ENCODE data around the gene TRPV3.
"Not testable (repeated sequence)": the region's sequence is repeated elsewhere in the genome, so short reads cannot be mapped to it uniquely, and the experiment has no call there.

DNA sequence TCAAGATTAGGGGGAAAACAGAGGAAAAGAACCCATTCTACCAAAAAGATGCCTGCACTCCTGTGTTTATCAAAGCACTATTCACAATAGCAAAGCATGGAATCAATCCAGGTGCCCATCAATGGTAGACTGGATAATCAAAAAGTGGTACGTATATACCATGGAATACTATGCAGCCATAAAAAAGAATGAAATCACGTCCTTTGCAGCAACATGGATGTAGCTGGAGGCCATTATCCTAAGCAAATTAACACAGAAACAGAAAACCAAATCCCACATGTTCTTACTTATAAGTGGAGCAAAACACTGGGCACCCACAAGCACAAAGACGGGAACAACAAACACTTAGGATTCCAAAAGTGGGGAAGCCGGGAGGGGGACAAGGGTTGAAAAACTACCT lies 21.1 kb upstream of the TRPV3 start:
- TF ChIP-seq, protein P1, sequence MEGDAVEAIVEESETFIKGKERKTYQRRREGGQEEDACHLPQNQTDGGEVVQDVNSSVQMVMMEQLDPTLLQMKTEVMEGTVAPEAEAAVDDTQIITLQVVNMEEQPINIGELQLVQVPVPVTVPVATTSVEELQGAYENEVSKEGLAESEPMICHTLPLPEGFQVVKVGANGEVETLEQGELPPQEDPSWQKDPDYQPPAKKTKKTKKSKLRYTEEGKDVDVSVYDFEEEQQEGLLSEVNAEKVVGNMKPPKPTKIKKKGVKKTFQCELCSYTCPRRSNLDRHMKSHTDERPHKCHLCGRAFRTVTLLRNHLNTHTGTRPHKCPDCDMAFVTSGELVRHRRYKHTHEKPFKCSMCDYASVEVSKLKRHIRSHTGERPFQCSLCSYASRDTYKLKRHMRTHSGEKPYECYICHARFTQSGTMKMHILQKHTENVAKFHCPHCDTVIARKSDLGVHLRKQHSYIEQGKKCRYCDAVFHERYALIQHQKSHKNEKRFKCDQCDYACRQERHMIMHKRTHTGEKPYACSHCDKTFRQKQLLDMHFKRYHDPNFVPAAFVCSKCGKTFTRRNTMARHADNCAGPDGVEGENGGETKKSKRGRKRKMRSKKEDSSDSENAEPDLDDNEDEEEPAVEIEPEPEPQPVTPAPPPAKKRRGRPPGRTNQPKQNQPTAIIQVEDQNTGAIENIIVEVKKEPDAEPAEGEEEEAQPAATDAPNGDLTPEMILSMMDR (IDR thresholded peaks at IDR 0.05; ENCODE audit: insufficient read depth, low read length, poor library complexity, severe bottlenecking), result not testable (repeated sequence)
- TF ChIP-seq EZH2phosphoT487 (conservative IDR thresholded peaks at IDR 0.05; ENCODE audit: low read length), result not testable (repeated sequence)

Data from SU-DHL-6 (cell line).